ENCODE data around the gene FHAD1. TPM values are rescaled to one million over a fixed set of nuclear protein-coding genes. Genes with fewer than 3 reads are reported as not detected.

Gene FHAD1
- total and polyA plus RNA-seq, 9 of the 15 experiments (the other 6 are each of a cell fraction or from before 2014, with no cell fraction given) = 0.32 to 2.1 (median 1.5) TPM; not detected in 1

DNA sequence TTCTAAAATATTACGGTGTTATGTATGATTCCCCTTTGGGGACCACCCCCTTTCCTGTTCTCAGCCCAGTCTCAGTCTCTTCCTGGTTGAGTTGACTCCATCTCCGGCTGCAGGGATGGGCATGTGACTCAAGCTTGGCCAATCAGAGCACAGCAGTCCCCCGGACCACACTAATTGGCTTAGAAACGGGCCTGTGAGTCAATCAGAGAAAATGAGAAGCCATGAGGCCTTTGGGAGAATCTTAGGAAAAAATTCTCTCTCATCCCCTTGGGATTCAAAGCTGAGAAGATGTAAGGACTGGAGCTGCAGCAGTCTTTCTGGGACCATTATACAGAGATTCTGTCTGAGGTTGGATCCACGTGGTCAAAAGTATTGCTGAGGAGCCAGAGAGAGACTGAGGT is 10.7 kb upstream of the FHAD1 start (continued):
- TF ChIP-seq, protein P1, sequence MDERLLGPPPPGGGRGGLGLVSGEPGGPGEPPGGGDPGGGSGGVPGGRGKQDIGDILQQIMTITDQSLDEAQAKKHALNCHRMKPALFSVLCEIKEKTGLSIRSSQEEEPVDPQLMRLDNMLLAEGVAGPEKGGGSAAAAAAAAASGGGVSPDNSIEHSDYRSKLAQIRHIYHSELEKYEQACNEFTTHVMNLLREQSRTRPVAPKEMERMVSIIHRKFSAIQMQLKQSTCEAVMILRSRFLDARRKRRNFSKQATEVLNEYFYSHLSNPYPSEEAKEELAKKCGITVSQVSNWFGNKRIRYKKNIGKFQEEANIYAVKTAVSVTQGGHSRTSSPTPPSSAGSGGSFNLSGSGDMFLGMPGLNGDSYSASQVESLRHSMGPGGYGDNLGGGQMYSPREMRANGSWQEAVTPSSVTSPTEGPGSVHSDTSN (CRISPR knock-in tag; IDR thresholded peaks at IDR 0.05; ENCODE audit: low read depth) = no peak
- TF ChIP-seq, protein P1 (tag; conservative IDR thresholded peaks at IDR 0.05; ENCODE audit: low read depth) = no peak
- TF ChIP-seq COPS2 (conservative IDR thresholded peaks at IDR 0.05) (no peak), NFYB (IDR thresholded peaks at IDR 0.05; ENCODE audit: extremely low read depth, insufficient read length) (peak; percentile 37), PRDM10 (IDR thresholded peaks at IDR 0.05; ENCODE audit: partially characterized antibody) (no peak), NR3C1 (CRISPR knock-in tag; IDR thresholded peaks at IDR 0.05) (no peak), YBX1 (IDR thresholded peaks at IDR 0.05) (no peak), BDP1 (IDR thresholded peaks at IDR 0.05; ENCODE audit: insufficient read depth, insufficient read length) (no peak), ZNF174 (CRISPR knock-in tag; IDR thresholded peaks at IDR 0.05) (no peak), ATF6 (CRISPR knock-in tag; IDR thresholded peaks at IDR 0.05) (no peak), SMARCA5 (IDR thresholded peaks at IDR 0.05) (no peak), OTX1 (CRISPR knock-in tag; IDR thresholded peaks at IDR 0.05) (no peak)
- TF ChIP-seq, protein P2, sequence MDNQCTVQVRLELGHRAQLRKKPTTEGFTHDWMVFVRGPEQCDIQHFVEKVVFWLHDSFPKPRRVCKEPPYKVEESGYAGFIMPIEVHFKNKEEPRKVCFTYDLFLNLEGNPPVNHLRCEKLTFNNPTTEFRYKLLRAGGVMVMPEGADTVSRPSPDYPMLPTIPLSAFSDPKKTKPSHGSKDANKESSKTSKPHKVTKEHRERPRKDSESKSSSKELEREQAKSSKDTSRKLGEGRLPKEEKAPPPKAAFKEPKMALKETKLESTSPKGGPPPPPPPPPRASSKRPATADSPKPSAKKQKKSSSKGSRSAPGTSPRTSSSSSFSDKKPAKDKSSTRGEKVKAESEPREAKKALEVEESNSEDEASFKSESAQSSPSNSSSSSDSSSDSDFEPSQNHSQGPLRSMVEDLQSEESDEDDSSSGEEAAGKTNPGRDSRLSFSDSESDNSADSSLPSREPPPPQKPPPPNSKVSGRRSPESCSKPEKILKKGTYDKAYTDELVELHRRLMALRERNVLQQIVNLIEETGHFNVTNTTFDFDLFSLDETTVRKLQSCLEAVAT (IDR thresholded peaks at IDR 0.05) = no peak

All from K562 (cell line).